ENCODE measurements around the gene SLC6A7.

GRCh38 chr5:150219861-150220260 lies 30.0 kb downstream of the SLC6A7 start:
- TF ChIP-seq CTCF (conservative IDR thresholded peaks at IDR 0.05; ENCODE audit: low read length) (no peak), EZH2phosphoT487 (IDR thresholded peaks at IDR 0.05; ENCODE audit: borderline replicate concordance) (no peak)

Data from Loucy (cell line).